Measurements from ENCODE around the gene WDFY4. TPM values are rescaled to one million over a fixed set of nuclear protein-coding genes. Genes with fewer than 3 reads are reported as not detected.

Gene WDFY4
- total RNA-seq (2014; rRNA removed; shearing (Covaris generic)) (0.14 TPM in 1 of 2 replicates, not detected in the other), polyA plus RNA-seq (2016; fragmentation: Nextera tagmentation; extraction: Ambion mirVana) (not detected in 2 replicates)
- long read RNA-seq, result 0 reads

GRCh38 chr10:48684792-48685623 lies at the start of gene WDFY4:
Gene WDFY4 (plus strand): TSS chr10:48684873. CDS start chr10:48709733, 24,860 bp downstream.
- Histone ChIP-seq H2AFZ (no peak within 1 kb of the TSS), H3K4me1 (ENCODE audit: insufficient read depth) (no peaks in the 10 kb centered on the region), H3K36me3 (ENCODE audit: insufficient read depth) (no peaks in the 10 kb centered on the region), H3K4me2 (no peak within 1 kb of the TSS), H3K27ac (ENCODE audit: low read depth) (no peak within 1 kb of the TSS), H3F3A (replicated peaks; ENCODE audit: low read depth) (no peaks in the 10 kb centered on the region), H3K79me2 (replicated peaks; ENCODE audit: insufficient read depth) (no peaks in the 10 kb centered on the region), H3K27me3 (ENCODE audit: insufficient read depth) (no peaks in the 10 kb centered on the region), H3K9me2 (ENCODE audit: insufficient read depth) (peaks cover 9% of the 10 kb centered on the region; the same call in 1 of the 2 replicates), H3K4me3 (no peak within 1 kb of the TSS), H4K20me1 (replicated peaks; ENCODE audit: insufficient read depth) (no peaks in the 10 kb centered on the region)
- H3K27ac Mint-ChIP-seq, result no peak within 1 kb of the TSS
- TF ChIP-seq ETS1 (IDR thresholded peaks at IDR 0.05) (no peak), STAT1 (IDR thresholded peaks at IDR 0.05; ENCODE audit: unreplicated experiment) (no peak), EZH2phosphoT487 (IDR thresholded peaks at IDR 0.05; ENCODE audit: unreplicated experiment) (no peak), NANOG (IDR thresholded peaks at IDR 0.05; ENCODE audit: borderline replicate concordance) (no peak), ZNF462 (CRISPR knock-in tag; IDR thresholded peaks at IDR 0.05) (no peak), ZNF114 (CRISPR knock-in tag; IDR thresholded peaks at IDR 0.05) (no peak), CTCF (conservative IDR thresholded peaks at IDR 0.05; ENCODE audit: low read depth in 2 of 2) (no peak), EZH2 (IDR thresholded peaks at IDR 0.05; ENCODE audit: low read depth, unreplicated experiment) (no peak), CREB1 (CRISPR knock-in tag; IDR thresholded peaks at IDR 0.05; ENCODE audit: low read depth) (no peak), POLR2AphosphoS5 (IDR thresholded peaks at IDR 0.05; ENCODE audit: low read depth) (no peak), ZNF331 (CRISPR knock-in tag; IDR thresholded peaks at IDR 0.05; ENCODE audit: low read depth) (no peak), REST (IDR thresholded peaks at IDR 0.05; ENCODE audit: unreplicated experiment) (no peak), JUNB (IDR thresholded peaks at IDR 0.05; ENCODE audit: unreplicated experiment) (no peak)
- ATAC-seq, result no peak
- H3K27me3 Mint-ChIP-seq (ENCODE audit: insufficient read depth, low read depth, poor library complexity), result no peaks in the 10 kb centered on the region
- H3K4me3 Mint-ChIP-seq, result no peak within 1 kb of the TSS
- H3K36me3 Mint-ChIP-seq (ENCODE audit: low read depth), result no peaks in the 10 kb centered on the region
- H3K9me3 Mint-ChIP-seq, result peaks cover 7% of the 10 kb centered on the region
- no peak for DNase-seq (ENCODE audit: low spot score)
- H3K4me1 Mint-ChIP-seq, result no peaks in the 10 kb centered on the region
